ENCODE results near the gene PPP1R9B.

DNA sequence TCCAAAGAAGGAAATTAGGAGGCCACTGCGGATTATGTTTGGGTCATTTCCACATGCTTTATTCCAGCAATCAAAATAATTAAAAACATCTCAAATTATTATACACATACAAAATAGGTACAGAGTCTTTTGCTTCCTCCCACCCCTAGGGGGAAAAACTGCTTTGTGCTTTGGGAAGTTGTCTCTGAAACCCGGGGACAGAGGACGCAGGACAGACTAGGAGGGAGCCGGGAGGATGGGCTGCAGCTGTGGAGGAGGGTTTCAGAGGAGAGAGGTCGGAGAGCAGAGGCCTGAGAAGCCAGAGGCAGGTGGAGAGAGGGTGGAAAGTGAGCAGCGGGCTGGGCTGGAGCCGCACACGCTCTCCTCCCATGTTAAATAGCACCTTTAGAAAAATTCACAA lies 33.6 kb upstream of the PPP1R9B start:
- TF ChIP-seq, protein P1, sequence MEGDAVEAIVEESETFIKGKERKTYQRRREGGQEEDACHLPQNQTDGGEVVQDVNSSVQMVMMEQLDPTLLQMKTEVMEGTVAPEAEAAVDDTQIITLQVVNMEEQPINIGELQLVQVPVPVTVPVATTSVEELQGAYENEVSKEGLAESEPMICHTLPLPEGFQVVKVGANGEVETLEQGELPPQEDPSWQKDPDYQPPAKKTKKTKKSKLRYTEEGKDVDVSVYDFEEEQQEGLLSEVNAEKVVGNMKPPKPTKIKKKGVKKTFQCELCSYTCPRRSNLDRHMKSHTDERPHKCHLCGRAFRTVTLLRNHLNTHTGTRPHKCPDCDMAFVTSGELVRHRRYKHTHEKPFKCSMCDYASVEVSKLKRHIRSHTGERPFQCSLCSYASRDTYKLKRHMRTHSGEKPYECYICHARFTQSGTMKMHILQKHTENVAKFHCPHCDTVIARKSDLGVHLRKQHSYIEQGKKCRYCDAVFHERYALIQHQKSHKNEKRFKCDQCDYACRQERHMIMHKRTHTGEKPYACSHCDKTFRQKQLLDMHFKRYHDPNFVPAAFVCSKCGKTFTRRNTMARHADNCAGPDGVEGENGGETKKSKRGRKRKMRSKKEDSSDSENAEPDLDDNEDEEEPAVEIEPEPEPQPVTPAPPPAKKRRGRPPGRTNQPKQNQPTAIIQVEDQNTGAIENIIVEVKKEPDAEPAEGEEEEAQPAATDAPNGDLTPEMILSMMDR (optimal IDR thresholded peaks at IDR 0.05 in 1 of 3, IDR thresholded peaks at IDR 0.05 in 1 of 3, conservative IDR thresholded peaks at IDR 0.05 in 1 of 3; ENCODE audit: extremely low read depth in 1 of 3, insufficient read depth in 2 of 3, low read length in 3 of 3) = peak in 1 of 3 experiments; percentile 31
- no peak for TF ChIP-seq EZH2 (IDR thresholded peaks at IDR 0.05; ENCODE audit: low read length)
